OCI-LY3 (cell line): ENCODE results near the gene PRPF40B.

Source experiments
- CTCF ChIP-seq: fragments of 200-600, 300-600 bp; sonication (generic); IDR thresholded peaks from 2 replicates; pipeline ENCODE4 v1.5.1; 2014; ENCODE audit warnings: antibody characterized with exemption, low read length, low read depth
- EZH2phosphoT487 ChIP-seq: fragments of 200-600 bp; shearing (Covaris generic); IDR thresholded peaks from 2 replicates; pipeline ENCODE4 v1.6.1; 2018; ENCODE audit warnings: antibody characterized with exemption, mixed run types, low read depth

- no peak for TF ChIP-seq CTCF
- no peak for TF ChIP-seq EZH2phosphoT487
Measured at GRCh38 chr12:49622501-49623141, 740 bp upstream of the PRPF40B start.
